ENCODE data around the gene MLC1. TPM values are rescaled to one million over a fixed set of nuclear protein-coding genes. Genes with fewer than 3 reads are reported as not detected.

The MLC1 gene
- total and polyA plus RNA-seq, 2 of the 4 experiments (the other 2 are of a cell fraction), result 0.10 TPM; not detected in 1

DNA sequence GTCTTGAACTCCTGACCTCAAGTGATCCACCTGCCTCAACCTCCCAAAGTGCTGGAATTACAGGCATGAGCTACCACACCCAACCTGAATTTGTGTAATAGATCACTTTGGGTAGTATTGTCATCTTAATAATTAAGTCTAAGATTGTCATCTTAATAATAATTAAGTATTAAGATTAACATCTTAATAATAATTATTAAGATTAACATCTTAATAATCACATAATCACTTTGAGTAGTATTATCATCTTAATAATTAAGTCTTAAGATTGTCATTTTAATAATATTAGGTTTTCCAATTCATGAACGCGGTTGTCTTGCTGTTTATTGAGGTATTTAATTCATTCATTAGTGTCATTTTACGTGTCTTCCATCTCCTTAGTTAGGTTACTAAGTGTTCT is 12.8 kb upstream of the MLC1 start:
- Histone ChIP-seq H4K20me1 (ENCODE audit: insufficient read depth, low read length) (no peaks in the 10 kb centered on the region), H3K27me3 (ENCODE audit: control insufficient read depth, insufficient read depth, low read length) (peaks cover 13% of the 10 kb centered on the region), H3K9me1 (ENCODE audit: insufficient read depth, low read length) (no peaks in the 10 kb centered on the region), H2BK15ac (ENCODE audit: low read depth, low read length) (no peak overlapping the region), H3K27ac (ENCODE audit: insufficient read depth, low read length) (no peak overlapping the region), H2BK5ac (ENCODE audit: low read depth, low read length, poor library complexity, severe bottlenecking) (no peak overlapping the region), H3K9me3 (ENCODE audit: control insufficient read depth, insufficient read depth, low read length) (no peaks in the 10 kb centered on the region), H3K4me2 (ENCODE audit: low read depth, low read length) (no peak overlapping the region), H3K36me3 (ENCODE audit: control insufficient read depth, insufficient read depth, low read length) (no peaks in the 10 kb centered on the region), H3K4ac (ENCODE audit: low read depth, low read length) (no peak overlapping the region), H2BK120ac (ENCODE audit: low read depth, low read length) (no peak overlapping the region), H3K56ac (ENCODE audit: extremely low read depth, insufficient read depth, low read length) (no peak overlapping the region), H3K9ac (ENCODE audit: low read depth, low read length) (no peak overlapping the region), H4K91ac (ENCODE audit: insufficient read depth, low read depth, low read length) (no peak overlapping the region), H3K4me1 (ENCODE audit: control insufficient read depth, insufficient read depth, low read length) (peaks cover 2% of the 10 kb centered on the region; the same call in 1 of the 2 replicates), H4K5ac (ENCODE audit: low read depth, low read length) (no peak overlapping the region), H2BK20ac (ENCODE audit: low read depth, low read length) (no peak overlapping the region), H2AK5ac (ENCODE audit: low read depth, low read length) (no peak overlapping the region), H2AFZ (replicated peaks; ENCODE audit: low read length, poor library complexity) (no peak overlapping the region), H3K23ac (ENCODE audit: low read depth, low read length) (no peak overlapping the region), H3K14ac (replicated peaks; ENCODE audit: low read depth, low read length) (no peak overlapping the region), H3K79me1 (ENCODE audit: low read depth in 1 of 2, low read length in 2 of 2) (no peaks in the 10 kb centered on the region), H2AK9ac (replicated peaks; ENCODE audit: low read depth, low read length, poor library complexity) (no peak overlapping the region), H3K18ac (ENCODE audit: low read depth, low read length) (no peak overlapping the region), H4K8ac (ENCODE audit: low read depth in 2 of 2, low read length in 2 of 2) (no peak overlapping the region), H3K4me3 (ENCODE audit: insufficient read depth, low read depth, low read length) (no peak overlapping the region)
- ATAC-seq (ENCODE audit: low read depth), result no peak
- intact Hi-C loops (cut with micrococcal nuclease), result no loop called here
- no peak for DNase-seq
- CTCF ChIA-PET, result no interaction called here
- no CpG with 5 or more reads among the region's 3 CpGs for WGBS, 2 experiments (ENCODE audit: extremely low coverage in 2 of 2, insufficient read length in 1 of 2)
- BruUV-seq (replicated peaks), result no TSS peak
- dilution Hi-C loops (cut with HindIII; ENCODE audit: low sequenced_read_pairs, unreplicated experiment), result no loop called here
- in situ Hi-C loops (cut with MboI; ENCODE audit: low sequenced_read_pairs), result no loop called here
- POLR2A ChIA-PET (ENCODE audit: unreplicated experiment), result no interaction called here
- no peak for TF ChIP-seq RCOR1 (IDR thresholded peaks at IDR 0.05; ENCODE audit: insufficient replicate concordance, low read length)
- TF ChIP-seq, protein P1, sequence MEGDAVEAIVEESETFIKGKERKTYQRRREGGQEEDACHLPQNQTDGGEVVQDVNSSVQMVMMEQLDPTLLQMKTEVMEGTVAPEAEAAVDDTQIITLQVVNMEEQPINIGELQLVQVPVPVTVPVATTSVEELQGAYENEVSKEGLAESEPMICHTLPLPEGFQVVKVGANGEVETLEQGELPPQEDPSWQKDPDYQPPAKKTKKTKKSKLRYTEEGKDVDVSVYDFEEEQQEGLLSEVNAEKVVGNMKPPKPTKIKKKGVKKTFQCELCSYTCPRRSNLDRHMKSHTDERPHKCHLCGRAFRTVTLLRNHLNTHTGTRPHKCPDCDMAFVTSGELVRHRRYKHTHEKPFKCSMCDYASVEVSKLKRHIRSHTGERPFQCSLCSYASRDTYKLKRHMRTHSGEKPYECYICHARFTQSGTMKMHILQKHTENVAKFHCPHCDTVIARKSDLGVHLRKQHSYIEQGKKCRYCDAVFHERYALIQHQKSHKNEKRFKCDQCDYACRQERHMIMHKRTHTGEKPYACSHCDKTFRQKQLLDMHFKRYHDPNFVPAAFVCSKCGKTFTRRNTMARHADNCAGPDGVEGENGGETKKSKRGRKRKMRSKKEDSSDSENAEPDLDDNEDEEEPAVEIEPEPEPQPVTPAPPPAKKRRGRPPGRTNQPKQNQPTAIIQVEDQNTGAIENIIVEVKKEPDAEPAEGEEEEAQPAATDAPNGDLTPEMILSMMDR (conservative IDR thresholded peaks at IDR 0.05; ENCODE audit: low read depth, low read length), result no peak
- no peak for TF ChIP-seq MAZ (IDR thresholded peaks at IDR 0.05; ENCODE audit: borderline replicate concordance, low read depth, low read length)
- TF ChIP-seq, protein P2, sequence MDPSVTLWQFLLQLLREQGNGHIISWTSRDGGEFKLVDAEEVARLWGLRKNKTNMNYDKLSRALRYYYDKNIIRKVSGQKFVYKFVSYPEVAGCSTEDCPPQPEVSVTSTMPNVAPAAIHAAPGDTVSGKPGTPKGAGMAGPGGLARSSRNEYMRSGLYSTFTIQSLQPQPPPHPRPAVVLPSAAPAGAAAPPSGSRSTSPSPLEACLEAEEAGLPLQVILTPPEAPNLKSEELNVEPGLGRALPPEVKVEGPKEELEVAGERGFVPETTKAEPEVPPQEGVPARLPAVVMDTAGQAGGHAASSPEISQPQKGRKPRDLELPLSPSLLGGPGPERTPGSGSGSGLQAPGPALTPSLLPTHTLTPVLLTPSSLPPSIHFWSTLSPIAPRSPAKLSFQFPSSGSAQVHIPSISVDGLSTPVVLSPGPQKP (IDR thresholded peaks at IDR 0.05; ENCODE audit: borderline replicate concordance, low read depth, low read length), result no peak
- TF ChIP-seq CEBPB (IDR thresholded peaks at IDR 0.05; ENCODE audit: low read depth, low read length), result no peak
